ENCODE results near the gene CDH4.
"Not testable (repeated sequence)": the region's sequence is repeated elsewhere in the genome, so short reads cannot be mapped to it uniquely, and the experiment has no call there.

The CDH4 gene

DNA sequence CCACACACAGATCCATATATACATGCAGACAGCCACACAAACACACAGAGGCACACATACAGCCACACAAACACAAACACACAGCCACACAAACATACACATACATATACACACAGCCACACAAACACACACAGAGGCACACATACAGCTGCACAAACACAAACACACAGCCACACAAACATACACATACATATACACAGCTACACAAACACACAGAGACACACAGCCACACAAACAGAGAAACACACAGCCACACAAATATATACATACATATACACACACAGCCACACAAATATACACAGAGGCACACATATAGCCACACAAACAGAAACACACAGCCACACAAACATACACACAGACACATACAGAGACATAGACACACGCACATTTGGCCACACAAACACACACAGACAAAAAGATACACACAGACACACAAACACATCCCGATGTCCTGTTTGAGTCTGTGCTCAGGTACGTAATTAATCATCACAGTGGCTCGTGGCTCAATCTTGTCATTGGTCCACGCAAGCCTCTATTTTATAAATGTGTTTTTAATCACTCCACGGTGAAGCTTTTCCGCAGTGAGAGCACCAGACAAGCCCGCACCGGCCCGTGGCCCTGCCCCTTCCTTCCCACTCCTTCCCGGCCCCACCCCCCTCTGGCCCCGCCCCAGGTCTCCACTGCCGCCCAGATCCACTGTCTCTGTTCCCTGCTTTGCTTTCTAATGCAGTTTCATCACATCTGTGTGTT lies 135.3 kb downstream of the CDH4 start:
- DNase-seq (ENCODE audit: low read depth in 2 of 2), result no peak

DNA sequence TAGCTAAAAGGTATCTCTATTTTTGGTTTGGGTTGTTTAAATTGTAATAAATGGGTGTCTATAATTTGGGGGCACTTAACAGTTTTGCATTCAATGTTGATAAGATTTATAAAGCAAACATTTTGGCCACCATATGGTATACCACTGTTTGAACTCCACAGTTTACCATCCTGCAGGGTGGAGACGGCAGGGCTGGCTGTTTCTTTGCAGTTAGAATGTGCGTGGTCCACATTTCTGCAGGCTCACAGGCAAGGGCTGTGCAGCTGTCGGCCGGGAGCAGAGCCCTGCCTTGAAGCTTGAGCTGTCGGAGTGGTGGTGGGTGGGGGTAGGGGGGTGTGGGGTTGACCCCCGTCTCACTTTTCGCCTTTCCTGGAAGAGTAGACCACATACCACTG lies 135.9 kb downstream of the CDH4 start:
- no peak for DNase-seq (ENCODE audit: low read depth in 2 of 2)

DNA sequence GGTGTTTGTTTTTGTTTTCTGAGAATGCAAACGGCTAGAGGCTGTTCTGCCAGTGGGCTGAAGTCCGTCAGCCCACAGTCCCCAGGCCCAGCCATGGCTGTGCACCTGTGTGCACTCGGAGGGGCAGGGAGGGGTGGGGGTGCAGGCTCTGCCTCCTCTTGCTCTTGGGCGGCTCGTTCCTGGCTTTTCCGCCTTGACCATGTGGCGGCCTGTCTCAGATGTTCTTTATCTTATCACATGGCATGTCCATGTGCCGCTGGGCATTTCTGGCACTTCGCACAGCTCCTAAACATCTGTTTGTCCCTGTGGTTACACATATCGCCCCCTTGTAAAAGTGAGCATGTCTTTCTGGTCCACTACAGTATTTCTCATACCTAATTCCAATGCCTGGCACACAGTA lies 137.0 kb downstream of the CDH4 start:
- no peak for DNase-seq (ENCODE audit: low read depth in 2 of 2)

DNA sequence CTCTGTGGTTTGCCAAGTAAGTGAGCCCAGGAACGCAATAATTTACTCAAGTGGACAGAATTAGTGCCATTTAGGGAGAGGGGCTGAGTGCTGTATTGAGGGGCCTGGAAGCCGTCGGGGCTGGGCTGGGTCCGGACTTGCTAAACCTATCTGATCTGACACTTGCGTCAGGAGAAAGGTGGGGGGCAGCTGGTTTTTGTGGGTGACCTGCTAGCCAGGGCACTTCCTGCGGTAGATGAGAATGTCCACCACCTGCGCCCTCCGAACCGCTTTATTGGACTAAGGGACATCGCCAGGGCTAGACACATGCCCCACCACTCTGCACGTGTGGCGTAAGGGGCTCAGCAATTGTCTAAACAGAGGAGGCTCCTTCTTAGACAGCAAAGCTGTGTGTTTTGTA lies 139.1 kb downstream of the CDH4 start:
- no peak for DNase-seq (ENCODE audit: low read depth in 2 of 2)

DNA sequence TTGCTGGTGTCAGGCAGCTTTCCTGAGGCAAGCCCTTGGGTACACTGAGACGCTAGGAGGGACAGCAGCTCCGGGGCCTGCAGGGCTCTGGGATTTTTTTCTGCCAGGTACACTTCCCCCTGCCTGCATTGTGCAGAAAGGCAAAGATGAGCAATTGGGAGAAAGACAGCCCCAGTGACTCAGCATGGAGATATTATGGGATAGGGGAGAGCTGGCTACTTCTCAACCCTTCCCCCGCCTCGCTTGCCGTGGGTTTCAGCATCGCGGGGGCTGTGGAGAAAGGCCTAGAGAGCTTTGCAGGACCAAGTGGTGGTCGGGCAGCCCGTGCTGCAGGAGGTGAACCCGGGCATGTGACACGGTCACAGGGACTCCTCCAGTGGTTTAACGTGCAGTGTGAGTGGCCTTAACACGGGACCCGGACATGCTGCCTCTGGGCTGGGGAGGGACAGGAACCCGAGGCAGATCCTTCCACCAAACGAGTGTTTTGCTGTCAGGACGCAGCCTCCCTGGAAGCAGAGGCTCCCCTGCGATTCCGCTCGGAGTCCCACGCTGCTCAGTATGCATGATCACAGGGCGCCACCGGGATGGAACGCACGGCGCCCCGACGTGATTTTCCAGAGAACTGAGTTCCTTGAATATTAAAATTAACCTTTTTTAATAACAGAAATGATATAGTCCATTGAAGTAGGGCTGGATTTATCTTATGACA lies 139.9 kb downstream of the CDH4 start:
- DNase-seq (ENCODE audit: low read depth in 2 of 2), result no peak

DNA sequence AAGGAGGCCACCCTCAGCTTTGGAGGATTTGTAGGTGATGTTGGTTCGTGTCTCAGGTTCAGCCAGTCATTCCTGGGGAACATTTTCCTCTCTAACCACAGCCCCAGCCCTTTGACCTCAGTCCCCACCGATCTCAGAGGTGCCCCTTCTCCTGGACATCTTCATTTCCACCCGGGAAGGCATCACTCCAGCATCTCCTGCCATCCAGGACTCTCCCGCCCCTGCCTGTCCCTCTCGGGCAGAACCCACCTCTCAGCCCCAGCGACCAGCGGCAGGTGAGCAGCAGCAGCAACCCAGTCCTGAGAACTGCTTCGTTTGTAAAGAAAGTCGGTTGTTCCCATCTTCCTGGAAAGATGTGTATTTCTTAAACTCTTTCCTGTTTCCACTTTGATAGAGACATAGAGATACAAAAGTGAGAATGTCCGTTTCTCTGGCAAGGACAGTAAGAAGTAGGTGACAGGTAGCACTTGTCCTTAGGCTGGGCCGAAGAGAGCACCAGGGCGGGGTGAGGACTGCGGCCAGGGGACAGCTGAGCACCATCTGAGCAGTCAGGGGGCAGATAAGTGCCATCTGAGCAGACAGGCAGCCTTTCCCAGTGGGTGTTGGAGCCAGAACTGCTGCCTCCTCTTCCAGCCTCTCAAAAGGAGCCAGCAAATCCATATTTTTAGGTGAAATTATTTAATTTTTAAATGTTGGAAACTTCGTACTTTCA lies 142.2 kb downstream of the CDH4 start:
- DNase-seq (ENCODE audit: low read depth in 2 of 2), result no peak

DNA sequence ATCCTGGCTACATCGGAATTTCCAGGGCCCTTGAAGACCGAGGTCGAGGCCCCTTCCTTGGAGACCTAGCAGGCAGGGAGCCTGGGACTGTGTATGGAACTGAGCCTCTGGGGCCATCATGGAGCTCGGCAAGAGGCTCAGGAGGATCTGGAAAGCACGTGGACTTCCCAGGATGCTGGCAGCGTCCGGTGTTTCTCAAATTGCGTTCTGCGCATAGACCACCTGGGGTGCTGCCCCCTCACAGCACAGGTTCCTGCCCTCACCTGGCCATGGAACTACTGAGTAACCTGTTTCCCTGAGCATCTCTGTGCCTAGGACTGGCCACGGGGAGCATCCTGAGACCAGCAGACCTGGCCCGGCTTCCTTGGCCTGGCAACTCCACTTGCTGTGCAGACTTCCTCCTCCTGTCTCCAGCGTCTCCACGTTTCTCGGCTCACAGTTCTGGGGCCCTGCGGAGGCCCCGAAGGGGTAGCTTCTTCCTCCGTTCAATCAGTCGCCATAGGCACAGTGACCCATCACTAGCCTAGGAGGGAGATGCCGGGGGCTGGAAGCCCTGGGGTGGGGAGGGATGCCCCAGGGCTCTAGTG lies 144.3 kb downstream of the CDH4 start:
- DNase-seq (ENCODE audit: low read depth in 2 of 2), result no peak

DNA sequence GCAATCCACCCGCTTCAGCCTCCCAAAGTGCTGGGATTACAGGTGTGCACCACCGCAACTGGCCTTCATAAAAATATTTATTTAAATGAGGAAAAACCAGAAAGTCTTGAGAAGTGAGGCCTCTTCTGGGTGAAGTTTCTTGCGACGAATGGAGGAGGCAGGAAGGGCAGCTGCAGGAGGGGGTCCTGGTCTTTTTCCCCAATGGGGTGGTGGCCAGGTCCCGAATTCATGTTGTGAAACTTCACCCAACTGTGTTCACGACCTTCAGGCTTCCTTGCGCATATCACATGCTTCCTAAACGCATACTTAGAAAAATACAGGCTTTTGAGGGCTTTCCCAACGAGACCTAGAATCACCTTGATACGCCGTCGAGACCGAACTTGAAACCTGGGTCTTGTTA lies 145.1 kb downstream of the CDH4 start:
- no peak for DNase-seq (ENCODE audit: low read depth in 2 of 2)

DNA sequence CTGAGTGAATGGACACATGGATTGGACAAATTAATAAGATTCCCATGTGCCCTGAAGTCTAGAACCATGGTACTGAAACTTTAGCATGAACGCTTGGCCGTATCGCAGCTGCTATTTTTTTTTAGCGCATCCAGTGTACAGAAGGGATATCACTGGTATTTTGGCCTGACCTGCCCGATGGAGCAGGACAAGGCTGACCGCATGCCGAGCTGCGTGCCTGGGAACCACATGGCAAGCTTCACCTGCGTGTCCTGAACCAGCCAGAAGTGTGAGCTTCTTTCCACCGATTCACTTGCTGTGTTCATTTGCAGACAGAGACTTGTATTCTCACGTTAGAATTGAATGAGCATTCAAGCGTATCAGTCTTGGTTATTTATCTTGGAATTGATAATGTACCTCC lies 145.7 kb downstream of the CDH4 start:
- DNase-seq (ENCODE audit: low read depth in 2 of 2), result no peak

DNA sequence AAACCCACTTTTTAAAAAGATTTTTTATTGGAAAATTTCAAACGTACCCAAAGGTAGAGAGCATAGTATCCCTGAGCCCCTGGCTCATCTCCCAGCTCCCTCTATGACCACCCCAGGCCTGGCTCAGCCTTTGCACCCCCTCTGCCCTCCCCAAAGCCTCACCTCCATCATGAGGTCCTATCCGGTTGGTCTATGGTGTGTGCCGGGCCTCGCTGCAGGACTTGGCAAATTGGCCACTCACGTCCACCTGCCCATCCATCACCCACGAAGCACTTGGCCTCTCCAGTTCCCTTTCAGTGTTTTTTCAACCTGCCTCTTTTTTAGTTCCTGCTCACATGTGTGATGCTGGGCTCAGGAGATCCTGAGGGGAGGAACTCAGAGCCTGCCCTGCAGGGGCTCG lies 147.4 kb downstream of the CDH4 start:
- no peak for DNase-seq (ENCODE audit: low read depth in 2 of 2)

DNA sequence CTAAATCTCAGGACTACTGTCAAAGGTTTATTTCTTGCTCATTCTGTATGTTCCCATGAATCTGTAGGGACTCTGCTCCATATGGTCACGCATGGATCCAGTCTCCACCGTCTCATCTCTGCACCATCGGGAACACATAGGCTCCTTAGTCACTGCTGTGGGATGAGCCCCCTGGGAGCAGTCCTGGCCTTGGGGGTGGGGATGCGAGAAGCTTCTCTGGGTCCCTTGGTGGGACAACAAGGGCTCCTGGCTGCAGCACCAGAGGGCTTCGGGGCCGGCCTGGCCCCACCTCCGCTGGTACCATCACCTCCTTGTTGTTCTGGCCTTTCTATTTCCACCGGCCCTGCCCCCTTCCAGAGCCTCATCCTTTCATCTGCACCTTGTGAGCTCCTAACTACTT lies 148.4 kb downstream of the CDH4 start:
- DNase-seq (ENCODE audit: low read depth in 2 of 2), result no peak

DNA sequence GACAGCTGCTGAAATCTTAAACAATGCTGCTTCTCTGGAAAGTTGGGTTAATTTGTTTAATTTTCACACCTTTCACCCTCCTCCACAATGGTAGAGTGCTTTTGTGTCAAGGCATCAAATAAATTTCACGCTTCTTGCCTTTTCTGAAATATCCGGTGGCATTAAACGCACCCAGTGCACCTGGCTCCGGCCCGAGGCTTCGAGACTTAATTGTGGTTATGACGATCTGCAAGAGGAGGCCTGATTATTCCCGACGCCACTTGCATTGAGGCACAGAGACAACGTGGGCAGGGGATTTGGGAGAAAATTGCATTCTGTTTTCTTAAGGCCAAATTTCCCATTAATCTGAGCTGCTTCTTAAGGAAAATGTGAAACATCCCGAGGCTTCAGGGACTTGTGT lies 152.2 kb downstream of the CDH4 start:
- no peak for DNase-seq (ENCODE audit: low read depth in 2 of 2)

DNA sequence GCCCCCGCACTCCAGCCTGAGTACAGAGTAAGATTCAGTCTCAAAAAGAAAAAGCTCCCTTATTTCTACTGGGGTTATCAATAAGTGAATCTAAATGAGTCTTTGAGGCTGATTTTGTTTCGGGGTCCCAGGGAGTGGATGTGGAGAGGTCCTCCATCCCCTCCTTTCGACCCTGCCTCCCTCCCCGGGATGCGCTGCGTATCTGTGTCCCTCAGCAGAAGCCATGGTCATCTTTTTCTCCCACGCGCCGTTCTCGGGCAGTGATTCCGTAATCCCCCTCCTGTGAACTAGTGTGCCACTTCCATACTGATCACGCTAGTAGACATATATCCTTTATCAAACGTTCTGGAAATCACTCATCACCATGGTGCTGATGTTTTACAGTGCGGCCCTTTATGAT lies 152.9 kb downstream of the CDH4 start:
- no peak for DNase-seq (ENCODE audit: low read depth in 2 of 2)

DNA sequence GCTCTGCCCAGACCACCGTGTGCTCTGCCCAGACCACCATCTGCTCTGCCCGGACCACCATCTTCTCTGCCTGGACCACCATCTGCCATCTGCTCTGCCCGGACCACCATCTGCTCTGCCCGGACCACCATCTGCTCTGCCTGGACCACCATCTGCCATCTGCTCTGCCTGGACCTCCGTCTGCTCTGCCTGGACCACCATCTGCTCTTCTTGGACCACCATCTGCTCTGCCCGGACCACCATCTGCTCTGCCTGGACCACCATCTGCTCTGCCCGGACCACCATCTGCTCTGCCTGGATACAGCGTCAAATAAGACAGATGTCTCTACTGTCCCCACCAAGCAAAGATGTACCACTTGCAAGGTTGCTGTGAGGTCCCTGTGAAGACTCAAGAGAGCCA lies 154.7 kb downstream of the CDH4 start:
- DNase-seq (ENCODE audit: low read depth in 2 of 2), result not testable (repeated sequence)

DNA sequence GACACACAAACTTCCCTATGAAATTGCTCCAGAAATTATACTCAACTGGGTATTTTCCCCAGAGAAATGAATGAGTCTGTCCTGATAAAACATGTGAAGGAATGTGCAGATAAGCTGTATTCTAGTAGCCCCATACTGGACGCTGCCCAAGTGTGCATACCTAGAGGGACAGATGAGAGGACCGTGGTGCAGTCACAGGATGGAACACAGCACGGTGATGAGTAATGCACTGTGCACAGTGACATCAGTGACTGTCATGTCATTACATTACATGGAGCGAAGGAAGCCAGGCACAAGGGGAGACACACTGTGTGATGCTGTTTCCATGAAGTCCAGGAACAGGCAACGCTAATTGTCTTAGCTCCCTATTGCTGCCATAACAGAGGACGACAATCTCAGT lies 155.5 kb downstream of the CDH4 start:
- no peak for DNase-seq (ENCODE audit: low read depth in 2 of 2)

DNA sequence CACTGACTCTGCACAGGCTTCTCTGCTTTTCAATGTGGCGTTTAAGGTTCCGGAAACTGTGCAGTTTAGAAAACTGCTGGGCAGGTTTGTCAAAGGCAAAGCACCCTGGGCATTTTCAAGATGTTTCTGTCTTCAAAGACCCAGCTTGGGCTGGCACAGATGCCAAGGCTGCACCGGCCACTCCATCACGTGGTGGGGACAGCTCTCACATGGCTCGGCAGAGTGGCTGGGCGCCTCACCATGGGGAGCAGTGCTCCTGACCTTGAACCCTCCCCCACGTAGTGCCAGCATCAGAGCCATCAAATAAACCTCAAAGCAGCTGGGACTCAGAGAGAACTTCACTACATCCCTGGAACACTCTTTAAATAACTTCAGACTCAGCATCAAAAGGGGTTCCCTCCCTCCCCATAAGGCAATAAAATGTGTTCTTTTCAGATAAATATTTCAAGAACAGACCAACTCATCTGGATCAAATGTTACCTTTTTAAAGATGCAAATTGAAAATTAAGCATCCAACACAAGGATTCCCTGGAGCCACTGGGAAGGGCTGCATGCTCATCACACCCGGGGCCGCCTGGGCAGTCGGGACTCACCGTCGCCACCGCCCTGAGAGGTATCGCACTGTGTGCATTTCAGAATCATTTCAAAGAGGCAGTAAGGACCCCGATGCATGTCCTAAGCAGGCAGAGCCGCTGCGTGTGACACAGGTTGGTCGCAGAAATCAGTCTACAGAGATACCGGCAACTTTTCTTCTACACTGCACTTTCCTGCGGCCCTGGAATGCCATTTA lies 157.1 kb downstream of the CDH4 start:
- no peak for DNase-seq (ENCODE audit: low read depth in 2 of 2)

DNA sequence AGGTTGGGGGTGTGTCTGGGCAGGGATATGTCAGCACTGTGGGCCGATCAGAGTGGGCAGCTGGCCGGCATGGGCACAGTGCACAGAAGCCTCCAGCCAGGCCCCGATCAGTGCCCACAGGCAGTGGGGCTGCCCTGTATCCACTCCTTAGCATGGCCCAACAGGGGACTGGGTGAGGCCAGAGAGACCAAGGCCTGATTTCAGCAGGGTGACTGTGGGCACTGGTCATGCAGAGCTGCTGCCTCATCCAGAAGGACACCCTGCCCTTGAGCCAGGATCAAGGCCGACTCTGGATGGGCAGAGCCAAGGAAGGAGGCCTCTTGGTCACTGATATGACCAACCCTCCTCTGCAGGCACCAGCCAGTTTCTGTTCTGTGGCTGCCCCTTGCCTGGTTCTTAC lies 159.7 kb downstream of the CDH4 start:
- no peak for DNase-seq (ENCODE audit: low read depth in 2 of 2)

DNA sequence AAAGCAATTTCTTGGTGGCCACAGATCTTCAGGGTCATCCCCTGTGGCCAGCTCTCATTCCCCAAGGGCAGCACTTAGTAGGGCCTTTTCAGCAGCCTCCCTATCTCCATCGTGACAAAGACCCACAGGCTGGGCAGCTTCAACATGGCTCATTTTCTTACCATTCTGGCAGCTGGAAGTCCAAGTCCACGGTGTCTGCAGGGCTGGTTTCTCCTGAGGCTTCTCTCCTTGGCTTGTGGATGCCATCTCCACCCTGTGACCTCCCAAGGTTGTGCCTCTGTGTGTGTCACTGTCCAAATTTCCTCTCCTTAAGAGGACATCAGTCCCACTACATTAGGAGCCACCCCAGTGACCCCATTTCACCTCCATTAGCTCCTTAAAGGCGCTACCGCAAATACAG lies 161.7 kb downstream of the CDH4 start:
- no peak for DNase-seq (ENCODE audit: low read depth in 2 of 2)

DNA sequence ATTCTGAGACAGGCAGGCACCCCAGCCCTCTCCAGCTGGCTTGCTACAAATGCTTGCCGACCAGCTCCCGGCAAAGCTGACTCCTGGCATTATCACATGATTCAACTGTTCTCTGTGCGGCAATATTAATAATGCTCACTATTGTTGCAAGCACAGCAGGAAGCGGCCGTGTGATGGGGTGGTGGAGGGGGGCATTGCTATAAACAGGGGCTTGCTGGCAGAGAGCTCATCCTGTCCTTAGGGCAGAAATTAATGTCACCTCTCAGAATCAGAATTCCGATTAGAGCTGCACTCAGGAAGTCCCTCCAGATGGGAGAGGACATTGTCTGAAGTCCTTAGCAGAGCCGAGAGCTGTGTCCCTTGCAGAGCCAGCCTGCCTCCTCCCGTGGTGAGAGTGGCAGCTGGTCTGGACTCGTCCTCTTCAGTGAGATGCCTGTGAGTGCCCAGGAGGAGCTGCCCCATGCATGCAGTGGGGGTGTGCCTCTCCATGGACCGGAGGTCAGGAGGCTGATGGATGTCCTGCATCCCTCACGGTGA lies 162.5 kb downstream of the CDH4 start:
- no peak for DNase-seq (ENCODE audit: low read depth in 2 of 2)

DNA sequence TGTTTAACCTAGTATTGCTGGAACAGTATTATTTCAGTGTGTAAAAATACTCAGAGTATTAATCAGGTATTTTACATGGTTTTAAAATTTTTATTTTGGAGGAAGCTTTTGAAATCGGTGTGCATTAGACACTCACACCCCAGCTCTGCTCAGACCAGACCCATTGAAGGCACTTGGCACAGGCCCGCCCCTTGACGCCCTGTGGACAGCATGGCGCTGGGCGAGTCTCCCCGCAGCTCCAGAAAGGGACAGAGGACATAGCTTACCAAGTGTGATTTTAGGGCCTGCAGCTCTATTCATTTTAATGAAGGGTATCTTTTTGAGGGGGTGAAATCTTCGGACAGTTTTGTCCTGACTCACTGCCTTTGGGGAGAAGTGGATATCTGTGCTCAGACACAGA lies 164.5 kb downstream of the CDH4 start:
- no peak for DNase-seq (ENCODE audit: low read depth in 2 of 2)

DNA sequence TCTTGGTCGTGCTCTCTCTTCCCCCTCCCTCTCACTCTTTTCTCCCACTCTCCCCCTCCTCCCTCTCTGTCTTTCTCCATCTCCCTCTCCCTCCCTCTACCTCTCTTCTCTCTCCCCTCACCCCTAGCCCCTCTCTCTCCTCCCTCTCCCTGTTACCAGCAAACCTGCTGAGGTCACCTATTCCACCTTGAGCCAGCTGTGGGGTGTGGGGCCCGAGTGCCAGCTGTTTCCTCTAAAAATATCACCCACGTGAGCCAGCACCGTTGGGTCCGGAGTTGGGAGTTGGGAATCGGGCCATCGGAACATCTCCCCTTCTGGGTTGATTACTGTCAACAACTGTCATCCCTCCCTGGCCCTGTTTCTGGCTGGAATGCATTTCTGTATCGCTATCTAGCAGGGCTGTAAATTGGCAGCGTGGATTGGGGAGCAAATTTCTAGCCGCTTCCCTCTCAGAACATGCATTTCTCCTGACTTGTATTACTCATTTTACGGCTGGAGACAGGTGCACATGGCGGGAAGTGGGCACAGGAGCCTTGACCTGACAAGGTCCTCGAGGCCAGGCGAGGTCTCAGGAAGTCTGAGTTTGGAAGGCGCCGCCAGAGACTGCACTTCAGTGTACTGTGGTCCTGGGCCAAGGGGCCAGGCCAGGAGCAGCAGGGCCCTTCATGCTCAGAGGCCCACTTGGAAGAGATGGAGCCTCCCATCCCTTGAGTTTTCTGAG lies 165.3 kb downstream of the CDH4 start:
- DNase-seq (ENCODE audit: low read depth in 2 of 2), result no peak
